Measurements from ENCODE around the gene FXN.
"Not testable (repeated sequence)": the region's sequence is repeated elsewhere in the genome, so short reads cannot be mapped to it uniquely, and the experiment has no call there.

Gene FXN

DNA sequence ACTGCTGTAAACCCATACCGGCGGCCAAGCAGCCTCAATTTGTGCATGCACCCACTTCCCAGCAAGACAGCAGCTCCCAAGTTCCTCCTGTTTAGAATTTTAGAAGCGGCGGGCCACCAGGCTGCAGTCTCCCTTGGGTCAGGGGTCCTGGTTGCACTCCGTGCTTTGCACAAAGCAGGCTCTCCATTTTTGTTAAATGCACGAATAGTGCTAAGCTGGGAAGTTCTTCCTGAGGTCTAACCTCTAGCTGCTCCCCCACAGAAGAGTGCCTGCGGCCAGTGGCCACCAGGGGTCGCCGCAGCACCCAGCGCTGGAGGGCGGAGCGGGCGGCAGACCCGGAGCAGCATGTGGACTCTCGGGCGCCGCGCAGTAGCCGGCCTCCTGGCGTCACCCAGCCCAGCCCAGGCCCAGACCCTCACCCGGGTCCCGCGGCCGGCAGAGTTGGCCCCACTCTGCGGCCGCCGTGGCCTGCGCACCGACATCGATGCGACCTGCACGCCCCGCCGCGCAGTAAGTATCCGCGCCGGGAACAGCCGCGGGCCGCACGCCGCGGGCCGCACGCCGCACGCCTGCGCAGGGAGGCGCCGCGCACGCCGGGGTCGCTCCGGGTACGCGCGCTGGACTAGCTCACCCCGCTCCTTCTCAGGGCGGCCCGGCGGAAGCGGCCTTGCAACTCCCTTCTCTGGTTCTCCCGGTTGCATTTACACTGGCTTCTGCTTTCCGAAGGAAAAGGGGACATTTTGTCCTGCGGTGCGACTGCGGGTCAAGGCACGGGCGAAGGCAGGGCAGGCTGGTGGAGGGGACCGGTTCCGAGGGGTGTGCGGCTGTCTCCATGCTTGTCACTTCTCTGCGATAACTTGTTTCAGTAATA is at the start of gene FXN:
Gene FXN, plus strand, starts transcription at position 315 of the 871 bp plus-strand sequence. Its CDS starts 31 bp downstream, at position 346.
- peak; percentile 79 for DNase-seq

DNA sequence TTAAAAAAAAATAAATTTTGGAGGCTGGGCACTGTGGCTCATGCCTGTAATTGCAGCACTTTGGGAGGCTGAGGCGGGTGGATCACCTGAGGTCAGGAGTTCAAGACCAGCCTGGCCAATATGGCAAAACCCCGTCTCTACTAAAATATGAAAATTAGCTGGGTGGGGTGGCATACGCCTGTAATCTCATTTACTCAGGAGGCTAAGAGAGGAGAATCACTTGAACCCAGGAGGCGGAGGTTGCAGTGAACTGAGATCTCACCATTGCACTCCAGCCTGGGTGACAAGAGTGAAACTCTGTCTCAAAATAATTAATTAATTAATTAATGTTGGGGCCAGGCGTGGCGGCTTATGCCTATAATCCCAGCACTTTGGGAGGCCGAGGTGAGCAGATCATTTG is 48.6 kb upstream of the FXN start:
- not testable (repeated sequence) for DNase-seq

DNA sequence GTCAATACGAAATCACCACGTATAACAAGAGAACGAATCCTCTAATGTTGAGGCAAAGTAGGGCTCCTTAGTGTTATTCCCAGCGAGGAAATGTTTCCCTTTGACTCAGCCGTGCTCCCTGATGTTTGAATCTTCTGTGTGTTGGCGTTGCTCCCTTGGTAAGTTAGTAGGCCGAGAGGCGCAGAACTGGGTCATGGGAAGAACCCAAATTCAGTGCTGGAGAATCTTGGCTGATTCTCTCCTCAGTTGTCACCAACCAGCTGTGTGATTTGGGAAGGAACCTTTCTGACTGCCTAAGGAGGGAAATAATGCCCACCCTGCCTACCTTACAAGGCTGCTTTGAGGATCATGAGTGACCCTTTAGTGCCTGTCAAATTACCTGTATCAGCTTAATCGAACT is 44.1 kb upstream of the FXN start:
- DNase-seq: no peak

DNA sequence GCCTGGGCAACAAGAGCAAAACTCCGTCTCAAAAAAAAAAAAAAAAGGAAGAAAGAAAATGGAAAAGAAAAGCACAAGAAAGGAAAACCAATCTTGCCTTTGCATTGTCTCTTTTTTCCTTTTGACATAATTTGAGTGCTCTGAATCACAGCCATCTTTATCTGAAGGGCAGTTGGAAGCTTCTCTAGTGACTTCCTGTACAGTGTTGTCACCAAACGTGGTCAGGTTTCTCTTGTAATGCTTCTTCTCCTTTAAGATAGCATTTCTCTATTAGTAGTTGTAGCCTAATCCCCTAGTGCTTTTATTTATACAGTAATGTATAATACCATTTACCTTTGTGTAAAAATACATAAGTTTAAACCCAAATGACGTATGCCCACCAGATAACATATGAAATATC is 39.8 kb upstream of the FXN start:
- peak; percentile 49 for DNase-seq

DNA sequence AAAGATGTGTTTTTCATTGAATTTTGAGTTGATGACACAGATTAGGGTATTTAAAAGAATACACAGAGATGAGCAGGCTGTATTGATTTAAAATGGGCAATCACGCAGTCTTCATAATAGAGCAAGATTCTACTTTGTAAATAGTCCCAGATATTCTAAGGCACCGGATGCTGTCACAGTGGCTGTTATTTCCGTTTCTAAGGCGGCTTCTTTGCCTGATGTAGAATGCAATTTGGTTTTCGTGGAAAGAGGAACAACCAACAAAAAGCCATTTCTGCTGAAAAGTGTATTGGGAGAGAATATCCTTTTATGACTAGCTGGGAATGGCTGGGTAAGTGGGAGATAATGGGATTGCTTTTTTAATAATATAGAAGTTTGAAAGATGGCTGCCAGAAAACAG is 39.1 kb upstream of the FXN start:
- DNase-seq: peak; percentile 47

DNA sequence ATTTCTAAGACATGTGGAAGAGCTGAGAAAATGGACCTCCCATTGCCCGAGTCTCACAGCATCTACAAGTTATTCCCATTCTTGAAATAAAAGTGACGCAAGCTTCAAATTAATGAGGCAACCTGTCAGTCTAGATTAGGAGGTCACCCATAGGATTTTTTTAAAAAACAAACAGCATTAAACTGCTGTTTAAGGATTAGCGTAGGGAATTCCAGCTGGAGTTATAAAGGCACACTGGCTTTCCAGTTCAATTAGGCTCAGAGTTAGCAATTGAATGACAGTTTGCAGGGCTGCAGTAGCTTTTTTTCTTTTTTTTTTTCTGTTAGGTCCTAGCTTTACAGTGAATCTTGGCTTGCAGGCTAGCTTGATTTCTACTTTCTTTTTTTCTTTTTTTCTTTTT is 37.9 kb upstream of the FXN start:
- no peak for DNase-seq

DNA sequence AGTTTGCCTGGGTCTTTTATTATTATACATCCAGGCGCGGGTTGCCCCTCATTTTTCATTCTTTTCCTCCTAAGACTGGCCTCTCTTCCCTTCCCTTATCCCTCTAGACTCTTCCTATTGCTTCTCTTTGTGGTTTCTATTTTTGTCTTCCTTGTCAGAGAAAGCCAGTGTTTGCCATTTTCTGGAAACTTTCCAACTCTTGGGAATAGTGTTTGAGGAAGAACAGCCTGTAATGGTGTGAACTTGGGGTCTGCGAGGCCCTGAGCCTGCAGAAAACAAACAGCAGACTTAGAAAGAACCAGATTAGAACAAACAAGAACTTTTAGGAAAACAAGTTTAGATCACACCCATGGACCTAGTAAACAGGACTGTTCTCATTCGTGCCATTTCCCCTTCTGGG is 37.2 kb upstream of the FXN start:
- no peak for DNase-seq

DNA sequence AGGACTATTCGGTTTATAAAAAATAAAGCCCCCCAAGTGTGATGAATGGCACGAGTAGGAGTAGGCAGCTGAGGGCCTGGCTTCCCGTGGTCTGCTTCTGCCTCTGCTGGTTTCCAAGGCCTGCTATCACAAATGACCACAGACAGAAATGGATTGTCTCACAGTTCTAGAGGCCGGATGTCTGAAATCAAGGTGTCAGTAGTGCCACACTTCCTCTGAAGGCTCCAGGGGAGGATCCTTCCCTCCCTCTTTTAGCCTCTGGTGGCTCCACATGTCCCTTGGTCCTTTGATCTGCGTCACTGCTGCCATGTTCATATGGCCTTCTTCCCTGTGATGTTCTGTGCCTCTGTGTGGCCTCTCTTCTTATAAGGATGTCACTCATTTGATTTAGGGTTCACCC is 36.7 kb upstream of the FXN start:
- no peak for DNase-seq

DNA sequence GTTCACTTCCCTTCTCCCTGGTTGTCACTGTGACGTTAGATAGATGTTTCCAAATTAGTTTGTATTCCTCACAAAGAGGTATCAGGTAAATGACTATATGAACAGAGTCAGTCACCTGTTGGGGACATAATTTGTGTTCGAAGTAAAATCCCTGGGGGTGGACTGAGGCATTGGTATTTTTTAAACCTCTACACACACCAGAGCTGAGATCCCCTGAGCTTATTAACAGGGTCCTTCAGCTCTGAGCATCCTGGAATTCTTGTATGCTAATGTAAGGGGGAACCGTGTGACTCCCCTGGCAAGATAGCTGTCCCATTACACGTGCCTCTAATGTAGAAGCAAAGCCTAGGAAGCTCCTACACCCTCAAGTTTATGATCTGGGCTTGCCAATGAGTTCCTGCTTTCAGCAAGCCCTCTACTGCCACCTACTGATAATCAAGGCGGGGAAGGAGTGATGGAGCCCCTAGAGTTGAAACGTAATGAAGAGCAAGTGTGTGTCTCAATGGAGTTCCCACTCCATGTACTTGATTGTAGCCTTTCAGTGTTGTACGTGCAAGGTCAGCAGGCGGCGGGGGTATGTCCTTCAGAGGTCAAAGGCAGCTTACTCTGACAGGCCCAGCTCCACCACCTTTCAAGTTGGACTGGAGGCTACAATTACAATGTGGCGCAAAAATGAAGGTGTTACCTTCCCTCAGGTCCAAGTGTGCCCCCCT is 36.0 kb upstream of the FXN start:
- DNase-seq: peak; percentile 80

DNA sequence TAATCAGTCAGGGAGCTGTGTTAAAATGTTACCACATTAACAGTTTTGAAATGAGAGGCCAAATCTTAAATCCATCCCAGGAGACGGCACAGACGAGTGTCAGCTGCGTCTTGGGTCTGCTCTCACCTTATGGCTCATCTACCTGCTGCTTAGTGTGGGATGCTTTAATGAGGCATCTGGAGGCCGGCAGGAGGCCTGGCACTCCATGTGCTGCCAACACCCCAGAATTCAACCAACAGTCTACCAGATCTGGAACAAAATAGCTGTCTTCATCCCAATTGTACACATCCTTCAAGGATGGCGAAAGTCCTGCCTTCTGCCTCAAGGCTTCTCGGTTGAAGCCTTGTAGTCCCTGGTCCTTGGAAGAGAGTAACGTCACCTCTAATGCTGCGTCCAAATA is 33.6 kb upstream of the FXN start:
- no peak for DNase-seq

DNA sequence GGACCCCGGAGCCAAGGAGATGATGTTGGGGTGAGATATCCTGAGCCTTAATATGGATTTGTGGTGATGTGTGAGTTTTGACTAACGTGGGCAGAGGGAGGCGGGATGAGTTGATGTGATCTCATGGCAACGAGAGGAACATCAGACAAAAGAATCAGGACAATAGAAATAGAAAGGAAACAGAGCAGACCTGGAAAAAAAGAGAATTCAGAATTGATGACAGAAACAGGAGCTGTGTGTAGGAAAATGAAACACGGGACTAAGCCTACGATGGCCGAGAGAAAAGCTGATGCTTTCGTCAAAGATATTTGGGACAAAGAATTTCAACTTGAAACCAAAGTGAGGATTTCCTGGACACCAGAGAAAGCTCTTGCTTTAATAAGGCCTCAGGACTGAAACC is 32.5 kb upstream of the FXN start:
- DNase-seq: no peak

DNA sequence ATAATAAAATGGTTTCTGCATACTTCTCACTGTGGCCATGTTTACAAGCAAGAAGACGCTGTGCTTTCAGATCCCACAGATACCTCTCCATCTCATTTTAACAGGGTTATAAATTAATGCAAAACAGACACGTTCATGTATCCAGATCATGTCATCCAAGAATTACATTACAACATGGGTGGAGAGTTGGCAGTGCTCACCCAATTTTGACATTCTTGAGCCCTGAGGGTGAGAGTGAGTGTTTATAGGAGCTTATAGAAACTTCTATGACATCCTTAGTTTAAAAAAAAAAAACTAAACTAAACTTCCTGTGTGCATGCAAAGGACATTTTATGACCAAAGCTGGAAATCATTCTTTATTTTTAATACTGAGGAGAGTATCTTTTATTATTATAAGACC is 30.7 kb upstream of the FXN start:
- no peak for DNase-seq

DNA sequence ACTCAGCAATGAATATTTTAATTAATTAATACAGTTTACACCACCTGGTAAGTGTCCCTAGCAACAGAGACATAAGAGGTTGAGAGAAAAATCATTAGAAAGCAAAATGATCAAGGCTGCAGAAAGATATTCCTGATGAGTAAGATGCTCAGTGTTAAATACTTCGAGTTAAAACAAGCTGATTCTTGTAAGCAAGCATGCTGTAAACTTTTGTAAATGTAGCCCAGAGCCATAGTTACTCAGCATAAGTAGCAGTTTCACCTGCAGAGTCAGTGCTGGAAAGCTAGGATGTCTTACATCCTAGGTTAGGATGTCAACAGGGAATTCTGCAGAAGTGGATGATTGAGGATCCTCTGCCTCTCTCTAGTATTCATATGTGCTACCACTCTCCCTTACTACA is 25.8 kb upstream of the FXN start:
- no peak for DNase-seq

DNA sequence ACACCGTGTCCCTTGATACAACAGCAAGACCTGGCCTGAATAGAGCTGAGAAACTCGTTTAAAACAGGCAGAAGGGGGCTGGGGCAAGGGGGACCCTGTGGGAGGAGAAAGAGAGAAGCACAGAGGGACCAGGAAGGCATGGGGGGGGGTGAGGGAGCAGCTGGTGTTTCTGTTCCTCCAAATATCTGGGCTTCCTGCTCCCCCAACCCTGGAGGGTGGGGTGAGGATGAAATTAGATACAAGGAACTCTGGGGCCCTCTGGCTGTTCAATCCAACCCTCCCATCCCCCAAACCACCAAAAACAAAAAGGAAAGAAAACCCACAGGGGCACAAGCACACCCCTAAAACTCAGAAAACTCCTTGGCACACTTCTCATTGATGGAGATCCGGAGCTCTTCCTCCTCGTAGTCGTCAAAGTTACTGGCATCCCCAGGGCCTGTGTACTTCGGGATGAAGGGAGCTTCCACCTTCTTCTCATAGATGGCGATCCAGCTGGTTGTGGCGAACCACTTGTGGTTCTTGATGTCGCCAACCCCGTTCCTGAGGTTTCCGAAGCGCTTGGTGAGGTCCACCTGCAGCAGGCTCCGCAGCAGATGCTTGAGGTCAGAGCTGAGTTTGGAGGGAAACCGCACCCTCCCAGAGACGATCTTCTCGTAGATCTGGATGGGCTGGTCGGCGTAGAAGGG is 22.7 kb upstream of the FXN start:
- DNase-seq: no peak

DNA sequence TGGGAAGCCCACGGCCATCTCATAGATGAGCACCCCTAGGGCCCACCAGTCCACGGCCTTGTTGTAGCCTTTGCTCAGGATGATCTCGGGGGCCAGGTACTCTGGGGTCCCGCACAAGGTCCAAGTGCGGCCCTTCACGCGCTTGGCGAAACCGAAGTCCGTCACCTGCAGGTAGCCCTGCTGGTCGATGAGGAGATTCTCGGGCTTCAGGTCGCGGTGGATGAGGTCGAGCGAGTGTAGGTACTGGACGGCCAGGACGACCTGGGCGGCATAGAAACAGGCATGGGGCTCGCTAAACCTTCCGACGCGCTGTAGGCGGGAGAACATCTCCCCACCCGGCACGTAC is 22.2 kb upstream of the FXN start:
- no peak for DNase-seq

DNA sequence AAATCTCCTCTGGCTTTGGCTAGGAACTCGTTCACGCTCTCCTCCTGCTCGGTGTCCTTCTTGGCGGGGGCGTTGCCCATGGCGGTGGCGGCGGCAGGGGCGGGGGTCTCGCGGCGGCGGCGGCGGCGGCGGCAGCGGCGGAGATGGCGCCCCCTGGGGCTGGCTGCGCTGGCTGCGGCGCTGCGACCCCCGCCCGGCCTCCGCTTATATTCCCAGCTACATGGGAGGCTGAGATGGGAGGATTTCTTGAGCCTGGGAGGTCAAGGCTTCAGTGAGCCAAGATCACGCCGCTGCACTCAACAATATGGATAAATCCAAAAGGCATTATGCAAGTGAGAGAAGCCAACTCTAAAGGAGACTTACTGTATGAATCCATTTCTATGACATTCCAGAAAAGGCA is 21.5 kb upstream of the FXN start, which contains the start of gene PRKACG:
Gene PRKACG, minus strand, starts transcription at position 101 of the 400 bp plus-strand sequence. Its CDS starts 21 bp downstream, at position 80.
- DNase-seq: no peak

DNA sequence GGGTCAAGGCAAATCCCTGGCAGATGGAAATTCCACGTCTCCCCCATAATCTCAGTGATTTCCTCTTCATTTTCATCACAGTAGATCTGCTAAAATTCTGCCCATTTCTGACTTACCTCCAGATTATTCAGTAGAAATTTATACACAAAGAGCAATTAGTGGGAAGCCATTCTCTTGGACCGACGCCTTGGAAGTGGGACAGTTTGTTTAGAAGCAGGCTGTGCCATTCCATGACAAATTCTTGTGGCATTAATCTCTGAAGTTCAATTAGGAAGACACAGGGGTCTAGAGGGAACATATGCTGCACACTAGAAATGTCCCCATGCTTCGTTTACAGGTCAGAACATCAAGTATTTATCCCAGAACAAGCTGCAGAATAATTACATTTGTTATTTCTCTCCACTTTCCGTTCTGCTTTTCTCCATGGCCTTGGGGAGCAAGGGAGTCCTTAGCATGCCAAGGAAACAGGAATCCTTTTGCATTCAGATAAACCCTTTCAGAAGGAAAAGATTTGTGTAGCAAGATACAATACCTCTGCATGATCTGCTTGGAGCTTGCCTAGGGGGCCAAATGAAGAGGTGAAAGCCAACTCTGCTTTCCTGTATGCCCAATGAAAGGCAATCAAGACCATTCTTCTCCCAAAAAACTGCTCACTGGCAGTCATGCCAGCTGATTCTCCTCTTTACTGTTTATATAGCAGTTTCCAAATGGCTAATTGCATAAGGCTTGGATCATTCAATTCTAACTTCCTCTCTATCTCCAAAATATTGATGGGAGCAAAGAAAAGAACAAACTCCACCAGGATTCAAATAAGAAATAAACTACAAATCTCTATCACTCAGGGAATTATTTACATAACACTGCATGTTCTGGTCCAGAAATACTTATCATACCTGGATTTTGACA is 19.1 kb upstream of the FXN start:
- DNase-seq: no peak

DNA sequence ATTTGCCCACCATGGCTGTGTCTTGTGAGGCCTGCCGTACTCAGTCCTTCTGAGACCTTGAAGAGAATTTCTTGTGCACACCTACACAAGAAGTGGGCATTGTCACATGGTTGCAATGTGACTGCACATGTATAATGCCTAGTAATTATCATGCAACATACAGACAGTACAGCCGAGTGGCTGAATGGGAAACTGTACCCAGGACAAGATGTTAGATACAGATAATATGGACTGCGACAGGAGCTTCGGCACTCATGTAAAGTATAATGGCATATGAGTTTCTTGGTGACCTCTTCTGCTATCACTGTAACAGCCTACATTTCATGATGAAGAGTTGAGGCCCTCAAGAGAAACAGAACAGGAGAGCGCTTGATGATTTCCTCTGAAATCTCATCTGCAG is 16.8 kb upstream of the FXN start:
- no peak for DNase-seq

DNA sequence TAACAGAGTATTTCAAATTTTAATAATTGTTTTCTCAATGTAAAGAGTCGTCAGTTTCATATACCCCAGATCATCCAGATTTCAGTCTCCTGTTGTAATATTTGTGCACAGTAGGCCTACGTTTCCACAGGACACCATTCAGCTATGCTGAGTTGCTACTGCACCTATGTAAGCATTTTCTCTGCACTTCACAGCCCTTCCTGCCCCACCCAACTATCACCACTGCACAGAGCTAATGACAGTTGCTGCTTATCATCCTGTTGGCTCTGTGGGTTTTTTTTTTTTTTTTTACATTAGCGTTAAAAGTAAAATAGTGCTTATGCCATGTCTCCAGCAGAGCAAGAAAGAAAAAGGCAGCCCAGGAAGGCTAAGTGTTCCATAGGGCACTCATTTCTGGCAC is 15.7 kb upstream of the FXN start:
- DNase-seq: no peak

DNA sequence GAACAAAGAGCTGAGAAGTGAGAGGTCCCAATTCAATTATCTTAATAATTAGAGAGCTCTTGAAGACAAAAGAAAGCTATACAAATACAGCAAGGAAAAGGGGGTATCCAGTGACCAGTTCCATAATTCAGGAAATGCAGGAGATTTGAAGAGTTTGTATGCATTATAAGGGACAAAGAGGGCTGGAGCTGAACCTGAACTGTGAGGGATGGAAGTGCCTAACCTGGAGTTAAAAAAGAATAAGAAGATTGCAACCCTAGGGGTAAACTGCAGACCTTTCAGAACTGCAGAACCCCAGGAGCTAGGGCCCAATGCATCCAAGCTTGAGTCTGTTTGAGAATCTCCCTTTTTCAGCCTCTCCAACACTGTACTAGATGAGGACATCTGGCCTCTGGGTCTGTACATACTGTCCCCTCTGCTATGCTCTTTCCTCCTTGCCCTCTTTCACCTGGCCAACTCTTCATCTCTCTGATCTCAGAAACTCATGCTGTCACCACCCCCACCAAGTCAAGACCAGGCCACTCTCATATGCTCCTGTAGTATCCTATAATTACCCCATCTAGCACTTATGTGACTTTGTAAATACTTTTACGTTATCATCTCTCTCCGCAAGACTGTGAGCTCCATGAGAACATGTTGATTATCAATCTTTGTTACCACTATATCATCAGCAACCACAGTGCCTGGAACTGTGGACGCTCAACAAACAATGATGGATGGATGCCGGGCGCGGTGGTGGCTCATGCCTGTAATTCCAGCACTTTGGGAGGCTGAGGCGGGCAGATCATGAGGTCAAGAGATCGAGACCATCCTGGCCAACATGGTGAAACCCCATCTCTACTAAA is 15.0 kb upstream of the FXN start:
- DNase-seq: no peak

DNA sequence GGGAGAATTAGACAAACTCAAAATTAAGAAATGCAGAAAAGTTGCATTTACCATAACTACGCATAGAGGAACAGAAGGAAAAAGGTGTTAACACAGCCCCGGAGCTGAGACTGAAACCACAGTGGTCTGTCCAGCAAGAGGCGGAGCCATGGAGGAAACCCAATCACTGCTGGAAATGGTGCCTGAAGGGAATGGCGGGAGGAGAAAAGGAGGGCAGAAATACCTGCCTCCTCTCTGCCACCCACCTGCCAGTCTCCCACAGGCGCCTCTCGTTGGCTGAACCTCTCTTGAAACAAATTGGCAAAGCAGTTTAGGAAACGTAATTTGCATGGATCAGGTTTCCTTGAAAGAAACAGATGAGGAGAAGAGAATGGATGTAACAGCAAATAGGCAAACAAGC is 11.9 kb upstream of the FXN start:
- no peak for DNase-seq

All from inflammatory macrophage treated with lipopolysaccharide for 4 hours (primary cell).